Measurements from ENCODE around the gene OR7C1.

The OR7C1 gene

DNA sequence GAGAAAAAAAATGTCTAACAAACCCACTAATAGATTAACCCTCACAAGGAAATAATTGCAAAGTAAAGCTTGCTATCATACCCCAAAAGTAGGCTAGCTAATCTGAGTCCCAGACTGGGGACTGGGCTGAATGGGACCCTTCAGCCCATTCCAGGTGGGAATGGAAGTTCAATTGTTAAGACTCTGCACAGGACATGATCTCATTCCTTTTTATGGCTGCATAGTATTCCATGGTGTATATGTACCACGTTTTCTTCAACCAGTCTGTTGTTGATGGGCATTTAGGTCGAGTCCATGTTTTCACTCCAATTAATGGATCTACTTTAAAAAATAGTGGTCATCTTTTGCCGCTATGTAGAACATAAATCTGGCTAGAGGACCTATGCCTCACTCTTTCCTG lies 17.9 kb downstream of the OR7C1 start:
- no peaks in the 10 kb centered on the region for H3K4me1 ChIP-seq
- no peak for DNase-seq
- no peaks in the 10 kb centered on the region for H3K9me3 ChIP-seq
- no peak overlapping the region for H3K4me3 ChIP-seq (ENCODE audit: low read depth, low read length)
- no peak for TF ChIP-seq CTCF (IDR thresholded peaks at IDR 0.05; ENCODE audit: low read depth, low read length)
- H3K27me3 ChIP-seq, result no peaks in the 10 kb centered on the region
- H3K36me3 ChIP-seq, result no peaks in the 10 kb centered on the region

GRCh38 chr19:14814982-14815652 lies 19.9 kb downstream of the OR7C1 start:
- Histone ChIP-seq H3K27me3 (0 out of 2 replicates have a peak, but pooled peaks cover 4% of the 10 kb centered on the region), H3K4me3 (ENCODE audit: low read depth, low read length) (no peak overlapping the region), H3K36me3 (no peaks in the 10 kb centered on the region), H3K9me3 (no peaks in the 10 kb centered on the region), H3K4me1 (no peaks in the 10 kb centered on the region)
- no peak for DNase-seq
- no peak for TF ChIP-seq CTCF (IDR thresholded peaks at IDR 0.05; ENCODE audit: low read depth, low read length)

DNA sequence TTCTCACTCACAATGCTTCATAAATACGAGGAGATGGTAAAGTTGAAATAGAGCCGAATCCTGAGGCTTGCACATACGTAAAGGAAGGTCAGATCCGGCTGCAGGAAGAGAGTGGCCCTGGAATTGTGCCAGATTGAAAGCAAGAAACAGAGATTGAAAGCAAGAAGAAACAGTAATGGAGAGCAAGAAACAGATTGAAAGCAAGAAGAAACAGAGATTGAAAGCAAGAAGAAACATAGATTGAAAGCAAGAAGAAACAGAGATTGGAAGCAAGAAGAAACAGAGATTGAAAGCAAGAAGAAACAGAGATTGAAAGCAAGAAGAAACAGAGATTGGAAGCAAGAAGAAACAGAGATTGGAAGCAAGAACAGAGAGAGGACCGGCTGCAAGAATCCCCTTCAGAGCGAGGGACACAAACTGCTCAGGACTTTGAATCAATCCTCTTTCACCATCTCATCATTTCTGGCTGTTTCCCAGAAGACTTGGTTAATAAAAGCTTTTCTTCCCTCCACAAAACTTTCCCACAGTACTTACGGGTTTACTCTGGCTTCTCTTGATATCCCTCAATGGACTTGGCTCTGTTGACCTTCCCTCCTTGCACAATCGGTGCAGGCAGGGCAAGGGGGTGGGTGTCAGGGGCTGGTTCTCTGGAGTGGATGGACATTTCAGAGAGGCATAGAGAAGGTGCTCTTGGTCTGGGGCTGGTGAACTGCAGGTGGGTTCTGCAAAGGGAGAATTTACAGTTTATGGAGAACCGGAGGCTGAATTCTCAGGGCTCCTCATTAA lies 25.5 kb downstream of the OR7C1 start:
- Histone ChIP-seq H3K4me1 (no peaks in the 10 kb centered on the region), H3K4me3 (ENCODE audit: low read depth, low read length) (no peak overlapping the region), H3K9me3 (no peaks in the 10 kb centered on the region), H3K27me3 (peaks cover 4% of the 10 kb centered on the region; the same call in 1 of the 2 replicates), H3K36me3 (no peaks in the 10 kb centered on the region)
- no peak for TF ChIP-seq CTCF (IDR thresholded peaks at IDR 0.05; ENCODE audit: low read depth, low read length)
- no peak for DNase-seq

- no peaks in the 10 kb centered on the region; the same call in 1 of the 2 replicates for H3K27me3 ChIP-seq
- no peak for TF ChIP-seq CTCF (IDR thresholded peaks at IDR 0.05; ENCODE audit: low read depth, low read length)
These were observed 30.2 kb downstream of the OR7C1 start for GRCh38 chr19:14804765-14805164.

GRCh38 chr19:14798760-14799159 lies 36.2 kb downstream of the OR7C1 start:
- no peak for TF ChIP-seq CTCF (IDR thresholded peaks at IDR 0.05; ENCODE audit: low read depth, low read length)
- no peaks in the 10 kb centered on the region for H3K36me3 ChIP-seq
- H3K27me3 ChIP-seq, result 0 out of 2 replicates have a peak, but pooled peaks cover 4% of the 10 kb centered on the region
- no peaks in the 10 kb centered on the region for H3K4me1 ChIP-seq
- DNase-seq, result no peak
- no peak overlapping the region for H3K4me3 ChIP-seq (ENCODE audit: low read depth, low read length)
- H3K9me3 ChIP-seq, result no peaks in the 10 kb centered on the region; the same call in 1 of the 2 replicates

More at GRCh38 chr19:14804765-14805164, 30.2 kb downstream of the OR7C1 start:
- no peaks in the 10 kb centered on the region for H3K36me3 ChIP-seq
- H3K4me3 ChIP-seq (ENCODE audit: low read depth, low read length), result no peak overlapping the region
- H3K4me1 ChIP-seq, result no peaks in the 10 kb centered on the region
- H3K9me3 ChIP-seq, result no peaks in the 10 kb centered on the region
- no peak for DNase-seq

GRCh38 chr19:14796021-14796420 lies 39.0 kb downstream of the OR7C1 start:
- H3K4me3 ChIP-seq (ENCODE audit: low read depth, low read length), result no peak overlapping the region
- H3K36me3 ChIP-seq, result no peaks in the 10 kb centered on the region
- H3K9me3 ChIP-seq, result no peaks in the 10 kb centered on the region; the same call in 1 of the 2 replicates
- TF ChIP-seq CTCF (IDR thresholded peaks at IDR 0.05; ENCODE audit: low read depth, low read length), result no peak
- H3K27me3 ChIP-seq, result 0 out of 2 replicates have a peak, but pooled peaks cover 4% of the 10 kb centered on the region
- no peak for DNase-seq
- H3K4me1 ChIP-seq, result no peaks in the 10 kb centered on the region

Data from BE2C (cell line).